HG02798 (cell line): ENCODE results near the gene F5.

Experiments
- ATAC-seq: cut with Tn5 transposase; IDR thresholded peaks from one replicate; pipeline ENCODE4 v1.9.1; 2021; ENCODE audit warnings: mild to moderate bottlenecking; ENCODE audit not compliant: unreplicated experiment, poor library complexity

F5 gene

DNA sequence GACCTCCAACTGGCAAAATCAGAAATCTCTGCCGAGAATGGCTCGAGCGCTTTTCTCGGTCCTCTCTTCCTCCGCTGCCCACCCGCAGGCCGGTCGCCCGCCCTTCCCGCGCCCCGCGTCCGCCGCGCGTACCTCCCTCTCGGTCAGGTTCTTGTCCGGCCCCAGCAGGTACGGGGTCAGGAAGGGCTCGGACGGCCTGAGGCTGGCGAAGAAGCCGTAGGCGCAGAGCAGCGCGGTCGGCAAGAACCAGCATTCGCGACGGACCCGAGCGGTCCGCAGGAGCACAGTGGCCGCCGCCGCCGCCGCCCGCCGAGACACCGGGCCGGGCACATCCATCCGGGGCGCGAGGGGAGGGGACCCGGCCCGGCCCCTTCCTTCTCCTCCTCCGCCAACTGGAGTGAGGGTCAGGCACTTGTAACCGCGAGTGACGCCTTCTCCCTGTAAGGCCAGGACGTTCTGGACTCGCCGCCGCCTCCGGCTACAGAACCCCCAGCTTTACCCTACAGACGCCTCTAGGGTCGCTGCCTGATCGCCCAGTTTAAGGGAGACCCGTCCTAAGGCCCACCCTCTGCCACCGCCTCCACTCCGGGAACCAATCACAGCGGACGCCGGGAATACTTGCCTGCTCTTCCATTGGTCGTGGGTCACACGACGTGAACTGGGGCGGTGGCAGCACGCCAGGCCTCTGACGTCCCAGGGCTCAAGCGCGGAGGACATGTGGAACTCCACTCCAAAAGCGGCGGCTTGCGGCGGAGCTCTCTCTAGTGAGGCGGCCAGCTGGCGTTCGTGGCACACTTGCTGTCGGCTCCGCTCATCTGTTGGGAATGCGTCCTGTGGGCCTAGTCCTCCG, 100.6 kb downstream of the F5 start, which contains the start of gene SLC19A2:
SLC19A2 (minus strand) TSS at position 514 of the 850 bp plus-strand sequence; CDS start at position 336, 178 bp downstream.
- ATAC-seq: peak; percentile 98

DNA sequence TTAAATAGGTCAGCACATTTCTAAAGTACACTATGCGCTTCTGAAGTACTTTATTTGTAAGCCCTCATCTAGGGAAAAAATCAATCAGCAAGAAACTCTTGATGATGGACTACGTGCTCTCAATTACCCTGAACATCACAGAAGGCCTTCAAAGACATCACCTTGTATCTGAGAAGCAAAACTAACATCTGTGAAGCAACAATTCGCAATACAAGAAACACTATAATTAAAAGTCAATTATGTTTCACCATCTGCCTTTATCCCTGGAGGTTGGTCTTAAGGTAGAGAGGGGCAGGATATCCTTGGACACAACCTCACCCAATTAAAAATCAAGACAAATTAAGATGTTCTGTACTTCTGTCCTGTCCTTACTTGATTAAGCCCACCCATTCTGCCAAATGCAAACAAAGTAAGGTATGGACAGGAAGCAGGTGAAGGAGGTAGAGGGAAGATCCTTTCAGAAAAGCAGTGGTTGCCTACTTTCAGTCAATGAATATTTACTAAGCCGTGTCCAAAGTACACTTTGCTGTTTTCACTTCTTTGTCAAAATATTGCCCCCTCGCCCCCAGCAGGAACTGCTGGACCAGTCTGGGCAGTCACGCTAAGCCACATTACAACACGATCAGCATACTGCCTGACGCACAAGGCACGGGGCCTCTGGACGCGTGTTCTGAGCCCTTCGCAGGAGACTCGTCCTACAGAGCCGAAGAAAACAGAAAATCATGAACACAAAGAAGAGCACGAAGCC, 101.4 kb downstream of the F5 start:
- ATAC-seq: peak; percentile 9

DNA sequence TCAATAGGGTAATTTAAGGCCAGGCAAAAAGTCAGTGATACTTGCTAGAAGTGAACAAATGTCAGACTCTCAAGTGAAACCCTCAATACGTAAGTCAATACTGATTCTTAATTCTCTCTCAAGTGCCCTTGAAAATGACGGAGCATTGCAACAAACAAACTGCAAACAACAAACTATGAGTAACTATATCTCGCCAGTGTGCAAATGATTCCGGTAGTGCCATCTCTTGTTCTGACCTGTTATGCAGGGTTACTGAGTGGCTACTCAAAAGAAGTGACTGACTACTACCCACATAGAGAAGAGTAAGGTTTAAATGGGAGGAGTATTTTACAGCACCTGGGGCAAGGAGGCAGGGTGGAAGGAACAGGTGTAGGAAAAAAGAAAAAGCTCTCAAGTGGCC, 102.2 kb downstream of the F5 start:
- ATAC-seq: no peak

- ATAC-seq: no peak
Observed at GRCh38 chr1:169483500-169483966, 102.7 kb downstream of the F5 start.

- ATAC-seq: no peak
Observed at GRCh38 chr1:169479363-169480066, 106.8 kb downstream of the F5 start.

GRCh38 chr1:169478094-169478672, 108.1 kb downstream of the F5 start:
- ATAC-seq: no peak

DNA sequence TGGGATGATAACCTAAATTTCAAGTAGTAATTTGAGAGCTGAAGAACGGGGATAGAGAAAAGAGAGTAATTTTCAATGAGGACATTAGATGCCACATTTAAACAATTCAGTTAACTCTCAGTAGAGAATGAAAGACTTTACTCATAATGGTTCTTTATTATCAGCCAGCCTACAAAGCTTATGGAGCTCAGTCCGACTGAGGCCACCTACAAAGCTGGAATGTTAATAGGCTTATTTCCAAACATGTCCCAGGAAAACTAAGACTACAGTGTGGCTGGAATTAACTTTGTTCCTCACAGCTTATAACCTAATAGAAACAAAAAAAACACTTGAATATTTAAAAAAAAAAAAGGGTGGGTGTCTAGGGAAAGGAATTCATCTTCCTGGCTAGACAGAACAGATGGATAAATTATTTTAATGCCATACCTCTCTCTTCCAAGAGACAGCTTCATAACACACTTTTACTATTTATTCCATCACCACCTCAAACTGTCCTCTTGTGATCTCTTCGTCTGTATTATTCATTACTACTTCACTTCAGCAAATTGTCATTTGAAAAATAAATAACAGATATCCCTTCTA, 110.4 kb downstream of the F5 start:
- ATAC-seq: no peak

GRCh38 chr1:169474302-169474995, 111.8 kb downstream of the F5 start:
- ATAC-seq: no peak

- no peak for ATAC-seq
Observed at GRCh38 chr1:169473347-169473746, 112.9 kb downstream of the F5 start.

- no peak for ATAC-seq
Observed at GRCh38 chr1:169472738-169473137, 113.5 kb downstream of the F5 start.

GRCh38 chr1:169468982-169469381, 117.3 kb downstream of the F5 start:
- ATAC-seq: no peak

- ATAC-seq: no peak
Observed at GRCh38 chr1:169466259-169467230, 119.7 kb downstream of the F5 start.

- no peak for ATAC-seq
Observed at GRCh38 chr1:169465281-169465680, 121.0 kb downstream of the F5 start.
